Gastroesophageal sphincter (tissue), 3 donors: Measurements from ENCODE around the gene ZNF292.

Experiments
- EP300 ChIP-seq: sonication (generic); formaldehyde crosslinking; IDR thresholded peaks from one replicate; pipeline ENCODE4 v1.6.1; 2017; ENCODE audit warnings: antibody characterized with exemption, mild to moderate bottlenecking
- POLR2A ChIP-seq, 2 donors: fragments of 450-650 bp; IDR thresholded peaks; one replicate each; pipeline ENCODE4 v1.6.1; 2017; ENCODE audit warnings: antibody characterized with exemption in 2 of 2, mild to moderate bottlenecking in 2 of 2, moderate library complexity in 1 of 2
- POLR2AphosphoS5 ChIP-seq: sonication (generic); formaldehyde crosslinking; IDR thresholded peaks from one replicate; pipeline ENCODE4 v1.6.1; 2017; ENCODE audit warnings: antibody characterized with exemption
- TF ChIP-seq, protein P1 (sequence below), 4 experiments: fragments of 200-600 bp in 2 of 4; fragments of 450-650 bp in 2 of 4; sonication (generic) in 1 of 4; IDR thresholded peaks; one replicate each; pipeline ENCODE4 v1.5.1; 2017 to 2019; ENCODE audit warnings: antibody characterized with exemption in 4 of 4, mild to moderate bottlenecking in 2 of 4, moderate library complexity in 2 of 4

DNA sequence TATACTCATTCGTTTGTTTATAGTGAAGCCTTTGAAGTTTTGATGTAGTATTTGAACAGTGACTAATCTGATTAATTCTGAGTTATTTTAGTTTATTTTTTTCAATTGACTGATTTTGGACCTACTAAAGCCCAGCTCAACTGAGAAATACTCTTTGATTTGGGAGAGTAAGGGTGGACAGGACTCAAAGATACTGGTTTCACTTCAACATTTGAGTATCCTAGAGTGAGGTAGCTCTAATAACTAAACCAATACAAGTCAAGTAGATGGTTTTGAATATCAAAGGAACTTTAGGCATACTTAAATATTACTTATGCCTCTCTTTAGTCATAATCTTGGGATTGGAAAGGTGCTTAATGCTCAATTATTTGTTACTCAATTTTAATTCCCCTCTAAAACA is 65.6 kb downstream of the ZNF292 start:
- TF ChIP-seq POLR2A (IDR thresholded peaks at IDR 0.05) (no peak), POLR2AphosphoS5 (no peak), EP300 (no peak)
- TF ChIP-seq, protein P1, sequence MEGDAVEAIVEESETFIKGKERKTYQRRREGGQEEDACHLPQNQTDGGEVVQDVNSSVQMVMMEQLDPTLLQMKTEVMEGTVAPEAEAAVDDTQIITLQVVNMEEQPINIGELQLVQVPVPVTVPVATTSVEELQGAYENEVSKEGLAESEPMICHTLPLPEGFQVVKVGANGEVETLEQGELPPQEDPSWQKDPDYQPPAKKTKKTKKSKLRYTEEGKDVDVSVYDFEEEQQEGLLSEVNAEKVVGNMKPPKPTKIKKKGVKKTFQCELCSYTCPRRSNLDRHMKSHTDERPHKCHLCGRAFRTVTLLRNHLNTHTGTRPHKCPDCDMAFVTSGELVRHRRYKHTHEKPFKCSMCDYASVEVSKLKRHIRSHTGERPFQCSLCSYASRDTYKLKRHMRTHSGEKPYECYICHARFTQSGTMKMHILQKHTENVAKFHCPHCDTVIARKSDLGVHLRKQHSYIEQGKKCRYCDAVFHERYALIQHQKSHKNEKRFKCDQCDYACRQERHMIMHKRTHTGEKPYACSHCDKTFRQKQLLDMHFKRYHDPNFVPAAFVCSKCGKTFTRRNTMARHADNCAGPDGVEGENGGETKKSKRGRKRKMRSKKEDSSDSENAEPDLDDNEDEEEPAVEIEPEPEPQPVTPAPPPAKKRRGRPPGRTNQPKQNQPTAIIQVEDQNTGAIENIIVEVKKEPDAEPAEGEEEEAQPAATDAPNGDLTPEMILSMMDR (IDR thresholded peaks at IDR 0.05), result no peak
